GM19239 (cell line): Measurements from ENCODE around the gene CES4A.
"Not testable (repeated sequence)": the region's sequence is repeated elsewhere in the genome, so short reads cannot be mapped to it uniquely, and the experiment has no call there.

ENCODE experiments used
- DNase-seq: peaks from one replicate; pipeline ENCODE4 v3.0.0; 2011; ENCODE audit warnings: low spot score; ENCODE audit not compliant: insufficient read length
- FAIRE-seq: peaks from 2 replicates; lab custom pipeline; 2011; peaks lifted over from hg19 to GRCh38; lab: Jason Lieb, UNC

CES4A gene

DNA sequence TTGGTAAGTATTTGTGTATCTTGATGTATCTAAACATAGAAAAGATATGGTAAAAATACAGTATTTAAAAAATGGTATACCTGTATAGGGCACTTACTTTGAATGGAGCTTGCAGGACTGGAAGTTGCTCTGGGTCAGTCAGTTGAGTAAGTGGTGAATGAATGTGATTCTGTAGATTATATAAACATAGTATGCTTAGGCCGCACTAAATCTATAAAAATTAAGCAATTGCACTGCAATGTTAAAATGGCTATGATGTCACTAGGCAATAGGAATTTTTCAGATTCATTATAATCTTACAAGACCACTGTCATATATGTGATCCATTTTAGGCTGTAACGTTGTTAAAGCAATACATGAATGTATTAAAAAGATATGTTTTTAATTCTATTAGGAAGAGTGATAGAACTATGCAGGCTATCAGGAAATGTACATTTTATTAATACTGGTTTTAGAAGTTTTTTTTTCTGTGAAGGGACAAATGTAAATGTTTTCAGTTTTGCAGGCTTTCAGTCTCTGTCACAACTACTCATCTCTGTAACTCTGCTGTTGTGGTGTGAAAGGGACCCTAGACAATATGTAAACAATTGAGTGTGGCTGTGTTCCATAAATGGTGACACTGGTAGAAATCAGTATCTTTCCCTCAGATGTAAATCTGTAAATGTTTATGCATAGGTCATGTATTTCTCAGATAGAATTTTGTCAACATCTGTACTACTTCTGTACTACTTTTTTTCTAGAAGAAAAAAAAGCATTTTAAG, 51.1 kb downstream of the CES4A start:
- no peak for FAIRE-seq
- DNase-seq = no peak

- FAIRE-seq (no peak), DNase-seq (no peak)
These were observed 51.8 kb downstream of the CES4A start for GRCh38 chr16:67040166-67040565.

DNA sequence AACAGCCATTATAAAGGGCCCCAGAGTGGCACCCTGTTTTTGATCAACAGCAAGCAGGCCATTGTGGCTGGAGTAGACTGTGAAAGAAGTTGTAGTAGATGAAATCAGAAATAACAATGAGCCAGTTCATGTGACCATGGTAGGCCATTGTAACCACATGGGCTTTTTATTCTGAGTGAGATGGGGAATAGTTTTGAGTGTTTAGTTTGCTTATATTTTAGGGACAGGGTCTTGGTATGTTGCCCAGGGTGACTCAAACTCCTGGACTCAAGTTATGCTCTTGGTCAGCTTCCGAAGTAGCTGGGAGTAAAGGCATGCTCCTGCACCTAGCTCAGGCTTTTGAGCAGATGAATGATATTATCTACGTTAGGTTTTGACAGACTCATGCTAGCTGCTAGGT, 52.5 kb downstream of the CES4A start:
- FAIRE-seq = no peak
- no peak for DNase-seq

DNA sequence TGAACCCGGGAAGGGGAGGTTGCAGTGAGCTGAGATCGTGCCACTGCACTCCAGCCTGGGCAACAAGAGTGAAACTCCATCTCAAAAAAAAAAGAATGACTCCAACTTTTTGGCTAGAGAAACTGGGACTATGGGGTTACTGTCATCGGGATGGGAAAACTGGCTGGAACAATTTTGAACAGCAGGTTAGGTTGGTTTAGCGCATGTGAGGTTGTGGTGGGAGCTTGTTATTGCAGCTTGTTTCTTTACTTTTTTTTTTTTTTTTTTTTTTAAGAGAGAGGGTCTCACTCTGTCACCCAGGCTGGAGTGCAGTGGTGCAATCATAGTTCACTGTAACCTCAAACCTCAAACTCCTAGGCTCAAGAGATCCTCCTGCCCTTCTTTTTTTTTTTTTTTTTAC, 53.1 kb downstream of the CES4A start:
- FAIRE-seq, DNase-seq: not testable (repeated sequence)

- no peak for FAIRE-seq
- no peak for DNase-seq
These were observed 55.0 kb downstream of the CES4A start for GRCh38 chr16:67043420-67043819.

DNA sequence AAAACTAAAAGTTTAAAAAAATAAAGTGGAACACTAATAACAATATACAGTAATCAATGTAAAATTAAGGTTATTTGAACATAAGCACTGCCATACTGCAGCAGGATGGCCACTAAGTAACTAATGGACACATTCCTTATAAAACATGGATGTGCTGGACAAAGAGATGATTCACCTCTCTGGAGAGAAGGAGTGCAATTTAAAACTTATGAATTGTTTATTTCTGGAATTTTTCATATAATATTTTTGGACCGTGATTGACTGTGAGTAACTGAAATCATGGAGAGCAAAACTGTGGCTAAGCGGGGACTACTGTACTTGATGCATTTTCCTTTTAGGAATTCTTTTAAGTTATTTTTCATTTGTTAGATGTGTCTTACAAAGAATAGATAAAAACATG, 62.4 kb downstream of the CES4A start:
- DNase-seq (no peak), FAIRE-seq (no peak)

DNA sequence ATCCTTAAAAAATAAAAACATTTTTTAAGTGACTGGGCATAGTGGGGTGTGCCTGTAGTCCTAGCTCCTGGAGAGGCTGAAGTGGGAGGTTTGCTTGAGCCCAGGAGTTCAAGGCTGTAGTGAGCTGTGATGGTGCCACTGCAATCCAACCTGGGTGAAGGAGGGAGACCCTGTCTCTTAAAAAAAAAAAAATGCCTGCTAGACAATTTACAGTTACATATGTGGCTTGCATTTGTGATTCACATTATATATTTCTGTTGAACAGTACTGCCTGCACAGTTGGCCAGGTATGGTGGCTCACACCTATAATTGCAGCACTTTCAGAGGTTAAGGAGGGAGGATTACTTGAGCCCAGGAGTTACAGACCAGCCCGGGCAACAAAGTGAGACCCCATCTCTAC, 64.0 kb downstream of the CES4A start:
- DNase-seq = no peak
- no peak for FAIRE-seq

DNA sequence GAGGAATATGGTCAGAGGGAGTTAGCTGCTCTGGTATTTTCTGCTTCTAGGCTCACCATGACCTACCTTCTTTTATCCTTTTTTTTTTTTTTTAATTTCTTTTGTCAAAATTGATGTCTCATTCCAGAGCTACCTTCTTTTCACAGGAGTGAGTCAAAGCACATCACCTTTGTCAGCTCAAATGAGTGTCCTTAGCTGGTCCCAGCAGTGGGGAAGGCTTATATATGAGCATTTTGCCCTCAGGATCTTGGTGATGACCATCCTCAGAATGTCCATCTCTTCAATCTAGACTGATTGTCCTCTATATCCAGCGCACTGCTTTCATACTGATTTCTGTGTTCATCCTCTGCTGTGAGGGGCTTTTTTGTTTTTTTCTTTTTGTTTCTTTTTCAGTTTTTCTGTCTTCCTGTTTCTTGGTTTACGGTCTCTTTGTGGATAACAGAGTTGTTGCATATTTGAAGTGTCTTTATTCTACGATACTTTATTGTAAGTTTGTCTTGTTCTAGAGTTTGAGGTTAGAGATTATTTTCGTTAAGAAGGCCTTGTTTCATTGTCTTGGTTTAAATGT, 65.5 kb downstream of the CES4A start:
- DNase-seq (no peak), FAIRE-seq (peak; percentile 80)

DNA sequence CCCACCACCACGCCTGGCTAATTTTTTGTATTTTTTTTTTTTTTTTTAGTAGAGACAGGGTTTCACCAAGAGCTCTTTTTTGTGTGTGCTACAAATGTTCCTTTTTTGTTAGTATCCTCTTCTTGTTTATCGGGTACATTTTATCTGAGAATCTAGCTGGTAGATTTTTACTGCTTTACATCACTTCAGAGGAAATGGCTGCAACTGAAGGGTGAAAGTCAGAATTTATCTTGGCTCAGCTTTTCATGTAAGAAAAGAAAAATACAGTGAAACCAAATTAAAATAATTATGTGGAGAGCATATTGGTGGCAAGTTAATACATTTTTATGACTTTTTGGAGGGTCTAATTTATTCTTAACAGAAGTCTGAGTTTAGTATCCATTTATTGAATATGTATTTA, 66.5 kb downstream of the CES4A start:
- no peak for DNase-seq
- no peak for FAIRE-seq

- DNase-seq = no peak
- no peak for FAIRE-seq
These were observed 67.5 kb downstream of the CES4A start for GRCh38 chr16:67055712-67056487.
